Uterus (tissue), 2 donors: Measurements from ENCODE around the gene SRGAP1.

Source experiments
- POLR2A ChIP-seq, 2 donors: fragments of 450-650 bp; IDR thresholded peaks; one replicate each; pipeline ENCODE4 v1.6.1; 2016; ENCODE audit warnings: antibody characterized with exemption in 2 of 2, mild to moderate bottlenecking in 1 of 2, moderate library complexity in 1 of 2
- TF ChIP-seq, protein P1 (sequence below), 4 experiments: fragments of 200-600 bp in 2 of 4; fragments of 450-650 bp in 2 of 4; sonication (generic) in 2 of 4; IDR thresholded peaks; one replicate each; pipeline ENCODE4 v1.5.1; 2016 to 2019; ENCODE audit warnings: antibody characterized with exemption in 4 of 4, mild to moderate bottlenecking in 2 of 4, moderate library complexity in 1 of 4

- TF ChIP-seq, protein P1, sequence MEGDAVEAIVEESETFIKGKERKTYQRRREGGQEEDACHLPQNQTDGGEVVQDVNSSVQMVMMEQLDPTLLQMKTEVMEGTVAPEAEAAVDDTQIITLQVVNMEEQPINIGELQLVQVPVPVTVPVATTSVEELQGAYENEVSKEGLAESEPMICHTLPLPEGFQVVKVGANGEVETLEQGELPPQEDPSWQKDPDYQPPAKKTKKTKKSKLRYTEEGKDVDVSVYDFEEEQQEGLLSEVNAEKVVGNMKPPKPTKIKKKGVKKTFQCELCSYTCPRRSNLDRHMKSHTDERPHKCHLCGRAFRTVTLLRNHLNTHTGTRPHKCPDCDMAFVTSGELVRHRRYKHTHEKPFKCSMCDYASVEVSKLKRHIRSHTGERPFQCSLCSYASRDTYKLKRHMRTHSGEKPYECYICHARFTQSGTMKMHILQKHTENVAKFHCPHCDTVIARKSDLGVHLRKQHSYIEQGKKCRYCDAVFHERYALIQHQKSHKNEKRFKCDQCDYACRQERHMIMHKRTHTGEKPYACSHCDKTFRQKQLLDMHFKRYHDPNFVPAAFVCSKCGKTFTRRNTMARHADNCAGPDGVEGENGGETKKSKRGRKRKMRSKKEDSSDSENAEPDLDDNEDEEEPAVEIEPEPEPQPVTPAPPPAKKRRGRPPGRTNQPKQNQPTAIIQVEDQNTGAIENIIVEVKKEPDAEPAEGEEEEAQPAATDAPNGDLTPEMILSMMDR (IDR thresholded peaks at IDR 0.05): no peak
- TF ChIP-seq POLR2A (IDR thresholded peaks at IDR 0.05): no peak
These were observed 300.7 kb downstream of the SRGAP1 start for GRCh38 chr12:64145226-64145625.
